ENCODE measurements around the gene EIF2A. TPM values are rescaled to one million over a fixed set of nuclear protein-coding genes. Genes with fewer than 3 reads are reported as not detected.
A peak's percentile ranks its signal among the peaks of the same experiment; 100 is the strongest.
"Not testable (repeated sequence)": the region's sequence is repeated elsewhere in the genome, so short reads cannot be mapped to it uniquely, and the experiment has no call there.

Gene EIF2A
- total RNA-seq, result 128 and 248 TPM in 2 replicates
- 167 and 208 TPM in 2 replicates for polyA plus RNA-seq
- polyA plus RNA-seq (2012), result 55.2 and 59.5 TPM in 2 replicates
- 8.1 and 12.2 TPM in 2 replicates for polyA minus RNA-seq (ENCODE audit: low replicate concordance)

DNA sequence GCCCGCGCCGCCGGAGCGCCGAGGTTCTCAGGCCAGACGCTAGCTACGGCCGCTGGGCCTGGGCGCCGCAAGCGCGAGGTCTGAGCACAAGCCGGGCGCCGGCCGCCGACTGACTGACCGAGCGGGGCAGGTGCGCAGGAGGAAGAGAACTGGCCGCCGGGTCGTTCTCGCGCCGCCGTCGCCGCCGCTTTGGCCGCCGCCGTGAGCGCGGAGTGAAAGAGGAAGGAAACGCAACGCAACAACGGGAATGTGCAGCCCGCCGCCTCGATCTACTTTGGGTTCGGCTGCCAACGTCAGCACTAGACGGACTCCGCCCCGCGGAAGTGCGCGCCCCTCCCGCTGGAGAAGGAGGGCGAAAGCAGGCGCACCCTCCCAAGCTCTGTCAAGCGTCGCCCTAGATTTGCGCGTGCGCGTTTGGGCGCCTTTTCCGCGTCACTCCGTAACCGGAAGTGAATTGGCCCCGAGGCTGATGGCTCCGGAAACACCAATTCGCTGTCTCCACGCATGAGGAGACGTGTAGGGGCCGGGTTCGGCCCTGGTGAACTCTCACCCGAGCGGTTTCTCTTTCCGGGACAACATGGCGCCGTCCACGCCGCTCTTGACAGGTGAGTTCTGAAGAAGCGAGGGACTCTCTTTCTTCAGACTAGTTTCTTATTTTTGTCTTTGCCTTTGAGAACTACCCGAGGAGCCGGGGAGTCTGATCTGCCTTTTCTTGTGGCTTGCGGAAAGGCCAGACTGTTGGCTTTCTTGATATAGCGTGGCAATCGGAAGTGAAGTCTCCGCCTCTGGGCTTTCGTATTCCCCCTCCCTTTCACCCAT is at the start of gene EIF2A, which contains the start of gene SERP1:
Gene EIF2A, plus strand, starts transcription at position 562 of the 819 bp plus-strand sequence. Its CDS starts 16 bp downstream, at position 578.
Gene SERP1, minus strand, starts transcription at position 271 of the 819 bp plus-strand sequence. CDS start 361 bp downstream, outside the sequence.
- no peak for TF ChIP-seq EZH2 (IDR thresholded peaks at IDR 0.05; ENCODE audit: low read length, missing control alignments)
- TF ChIP-seq, protein P1, sequence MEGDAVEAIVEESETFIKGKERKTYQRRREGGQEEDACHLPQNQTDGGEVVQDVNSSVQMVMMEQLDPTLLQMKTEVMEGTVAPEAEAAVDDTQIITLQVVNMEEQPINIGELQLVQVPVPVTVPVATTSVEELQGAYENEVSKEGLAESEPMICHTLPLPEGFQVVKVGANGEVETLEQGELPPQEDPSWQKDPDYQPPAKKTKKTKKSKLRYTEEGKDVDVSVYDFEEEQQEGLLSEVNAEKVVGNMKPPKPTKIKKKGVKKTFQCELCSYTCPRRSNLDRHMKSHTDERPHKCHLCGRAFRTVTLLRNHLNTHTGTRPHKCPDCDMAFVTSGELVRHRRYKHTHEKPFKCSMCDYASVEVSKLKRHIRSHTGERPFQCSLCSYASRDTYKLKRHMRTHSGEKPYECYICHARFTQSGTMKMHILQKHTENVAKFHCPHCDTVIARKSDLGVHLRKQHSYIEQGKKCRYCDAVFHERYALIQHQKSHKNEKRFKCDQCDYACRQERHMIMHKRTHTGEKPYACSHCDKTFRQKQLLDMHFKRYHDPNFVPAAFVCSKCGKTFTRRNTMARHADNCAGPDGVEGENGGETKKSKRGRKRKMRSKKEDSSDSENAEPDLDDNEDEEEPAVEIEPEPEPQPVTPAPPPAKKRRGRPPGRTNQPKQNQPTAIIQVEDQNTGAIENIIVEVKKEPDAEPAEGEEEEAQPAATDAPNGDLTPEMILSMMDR (conservative IDR thresholded peaks at IDR 0.05 in 1 of 2, IDR thresholded peaks at IDR 0.05 in 1 of 2; ENCODE audit: low read depth in 1 of 2, low read length in 2 of 2), result no peak
- Histone ChIP-seq H3K27ac (ENCODE audit: insufficient read depth, low read length) (peak within 1 kb of the TSS; percentile 95), H2AFZ (ENCODE audit: low read length) (peak within 1 kb of the TSS; percentile 73), H3K79me2 (ENCODE audit: control insufficient read depth, insufficient read depth, low read length) (peaks cover 83% of the 10 kb centered on the region), H3K36me3 (ENCODE audit: control insufficient read depth, insufficient read depth, low read length) (no peaks in the 10 kb centered on the region), H3K27me3 (ENCODE audit: control insufficient read depth, insufficient read depth, low read length) (no peaks in the 10 kb centered on the region), H4K20me1 (ENCODE audit: control insufficient read depth, extremely low read depth, insufficient read depth, low read length) (peaks cover 1% of the 10 kb centered on the region), H3K4me1 (ENCODE audit: control insufficient read depth, extremely low read depth, insufficient read depth, low read length) (peaks cover 2% of the 10 kb centered on the region), H3K4me3 (replicated peaks in 1 of 4; ENCODE audit: control extremely low read depth in 1 of 4, insufficient read depth in 1 of 4, low read depth in 3 of 4, low read length in 4 of 4) (peak within 1 kb of the TSS; percentile 77 to 97 (median 93)), H3K9me3 (ENCODE audit: control insufficient read depth, insufficient read depth, low read depth, low read length) (no peaks in the 10 kb centered on the region), H3K4me2 (ENCODE audit: extremely low read depth, insufficient read depth, low read length) (peak within 1 kb of the TSS; percentile 97), H3K9ac (ENCODE audit: insufficient read depth, low read length) (peak within 1 kb of the TSS; percentile 97)
- DNase-seq (ENCODE audit: low read depth in 2 of 2), result peak; percentile 98 to 99

DNA sequence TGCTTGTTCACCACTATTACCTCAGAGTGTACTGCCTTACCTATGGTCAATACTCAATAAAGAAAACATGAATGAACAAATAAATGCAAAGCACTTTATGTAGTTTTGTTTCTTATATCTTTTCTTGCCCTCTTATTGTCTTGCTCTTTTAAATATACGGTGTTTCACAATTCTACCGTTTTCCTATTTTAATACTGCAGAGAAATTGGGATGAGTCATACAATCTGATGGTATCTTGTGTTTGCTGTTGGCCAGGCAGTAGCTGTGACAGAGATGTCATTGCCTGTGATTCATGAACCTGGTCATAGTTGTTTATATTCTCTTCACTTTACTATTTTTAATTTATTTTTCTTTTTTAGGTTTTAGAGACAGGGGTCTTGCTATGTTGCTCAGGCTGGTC is 48.6 kb upstream of the EIF2A start:
- peak; percentile 48 to 68 for DNase-seq (ENCODE audit: low read depth in 2 of 2)
- Histone ChIP-seq H3K4me2 (ENCODE audit: extremely low read depth, insufficient read depth, low read length) (no peak overlapping the region), H3K27ac (ENCODE audit: insufficient read depth, low read length) (no peak overlapping the region)

DNA sequence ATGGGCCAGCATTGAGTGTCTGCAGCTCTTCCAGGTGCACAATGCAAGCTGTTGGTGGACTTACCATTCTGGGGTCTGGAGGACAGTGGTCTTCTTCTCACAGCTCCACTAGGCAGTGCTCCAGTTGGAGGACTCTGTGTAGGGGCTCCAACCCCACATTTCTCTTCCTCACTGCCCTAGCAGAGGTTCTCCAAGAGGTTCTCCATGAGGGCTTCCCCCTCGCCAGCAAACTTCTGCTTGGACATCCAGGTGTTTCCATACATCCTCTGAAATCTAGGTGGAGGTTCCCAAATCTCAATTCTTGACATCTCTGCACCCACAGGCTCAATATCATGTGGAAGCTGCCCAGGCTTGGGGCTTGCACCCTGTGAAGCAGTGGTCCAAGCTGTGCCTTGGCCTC is 45.6 kb upstream of the EIF2A start:
- H3K27me3 ChIP-seq (ENCODE audit: control insufficient read depth, insufficient read depth, low read length); H3K9me3 ChIP-seq (ENCODE audit: control insufficient read depth, insufficient read depth, low read depth, low read length); H3K4me2 ChIP-seq (ENCODE audit: extremely low read depth, insufficient read depth, low read length): not testable (repeated sequence)

More for the DNA sequence above, 48.6 kb upstream of the EIF2A start:
- H2AFZ ChIP-seq (ENCODE audit: low read length), result no peak overlapping the region
- no peaks in the 10 kb centered on the region for H3K4me1 ChIP-seq (ENCODE audit: control insufficient read depth, extremely low read depth, insufficient read depth, low read length)
- TF ChIP-seq EZH2 (IDR thresholded peaks at IDR 0.05; ENCODE audit: low read length, missing control alignments), result no peak
- TF ChIP-seq, protein P1 (conservative IDR thresholded peaks at IDR 0.05 in 1 of 2, IDR thresholded peaks at IDR 0.05 in 1 of 2; ENCODE audit: low read depth in 1 of 2, low read length in 2 of 2), result no peak
- H3K36me3 ChIP-seq (ENCODE audit: control insufficient read depth, insufficient read depth, low read length), result no peaks in the 10 kb centered on the region
- no peak overlapping the region for H3K4me3 ChIP-seq (replicated peaks in 1 of 4; ENCODE audit: control extremely low read depth in 1 of 4, insufficient read depth in 1 of 4, low read depth in 3 of 4, low read length in 4 of 4)
- no peaks in the 10 kb centered on the region for H4K20me1 ChIP-seq (ENCODE audit: control insufficient read depth, extremely low read depth, insufficient read depth, low read length)
- no peaks in the 10 kb centered on the region for H3K79me2 ChIP-seq (ENCODE audit: control insufficient read depth, insufficient read depth, low read length)
- H3K9me3 ChIP-seq (ENCODE audit: control insufficient read depth, insufficient read depth, low read depth, low read length), result no peaks in the 10 kb centered on the region
- H3K27me3 ChIP-seq (ENCODE audit: control insufficient read depth, insufficient read depth, low read length), result no peaks in the 10 kb centered on the region
- H3K9ac ChIP-seq (ENCODE audit: insufficient read depth, low read length), result no peak overlapping the region

More for the DNA sequence above, 45.6 kb upstream of the EIF2A start:
- H4K20me1 ChIP-seq (ENCODE audit: control insufficient read depth, extremely low read depth, insufficient read depth, low read length); H3K27ac ChIP-seq (ENCODE audit: insufficient read depth, low read length); H3K4me3 ChIP-seq (replicated peaks in 1 of 4; ENCODE audit: control extremely low read depth in 1 of 4, insufficient read depth in 1 of 4, low read depth in 3 of 4, low read length in 4 of 4); H2AFZ ChIP-seq (ENCODE audit: low read length); DNase-seq (ENCODE audit: low read depth in 2 of 2); H3K36me3 ChIP-seq (ENCODE audit: control insufficient read depth, insufficient read depth, low read length); H3K4me1 ChIP-seq (ENCODE audit: control insufficient read depth, extremely low read depth, insufficient read depth, low read length); H3K9ac ChIP-seq (ENCODE audit: insufficient read depth, low read length); H3K79me2 ChIP-seq (ENCODE audit: control insufficient read depth, insufficient read depth, low read length): not testable (repeated sequence)
